ENCODE results near the gene KLF6. TPM values are rescaled to one million over a fixed set of nuclear protein-coding genes. Genes with fewer than 3 reads are reported as not detected.

The KLF6 gene
- total and polyA plus RNA-seq, 9 of the 15 experiments (the other 6 are each of a cell fraction or from before 2014, with no cell fraction given), result 3.2 to 23.9 (median 8.0) TPM

DNA sequence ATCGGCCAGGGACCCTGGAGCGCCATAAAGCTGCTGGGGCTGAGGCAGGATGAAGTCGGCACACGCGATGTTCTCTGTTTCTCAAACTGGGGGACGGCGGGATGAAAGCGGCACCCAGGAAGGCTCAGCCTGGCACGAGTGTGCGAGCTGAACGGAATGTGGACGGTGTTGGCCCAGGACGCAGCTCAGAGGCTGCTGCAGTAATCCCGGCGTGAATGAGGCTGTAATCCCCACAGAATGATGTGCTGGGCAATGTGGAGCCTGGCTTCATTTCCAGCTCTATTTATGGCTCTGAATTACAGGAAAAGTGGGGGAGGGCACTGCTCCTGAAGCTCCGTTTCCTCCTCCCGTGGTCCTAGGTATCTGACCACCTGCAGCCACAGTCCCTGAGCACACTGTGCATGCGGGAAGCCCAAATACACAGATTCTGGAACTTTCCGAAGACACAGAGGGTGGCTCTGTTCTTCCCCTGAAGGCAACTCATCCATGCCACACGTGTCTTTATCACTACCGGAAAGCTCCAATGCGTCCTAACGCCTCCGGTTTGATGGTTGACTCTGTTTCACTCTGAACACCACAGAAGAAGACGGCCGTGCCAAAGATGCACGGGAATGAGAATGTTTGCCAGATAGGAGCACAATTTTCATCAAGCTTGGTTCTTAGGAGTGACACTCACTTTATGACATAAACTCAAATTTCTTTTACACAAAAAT is 37.6 kb downstream of the KLF6 start (continued):
- TF ChIP-seq, protein P1, sequence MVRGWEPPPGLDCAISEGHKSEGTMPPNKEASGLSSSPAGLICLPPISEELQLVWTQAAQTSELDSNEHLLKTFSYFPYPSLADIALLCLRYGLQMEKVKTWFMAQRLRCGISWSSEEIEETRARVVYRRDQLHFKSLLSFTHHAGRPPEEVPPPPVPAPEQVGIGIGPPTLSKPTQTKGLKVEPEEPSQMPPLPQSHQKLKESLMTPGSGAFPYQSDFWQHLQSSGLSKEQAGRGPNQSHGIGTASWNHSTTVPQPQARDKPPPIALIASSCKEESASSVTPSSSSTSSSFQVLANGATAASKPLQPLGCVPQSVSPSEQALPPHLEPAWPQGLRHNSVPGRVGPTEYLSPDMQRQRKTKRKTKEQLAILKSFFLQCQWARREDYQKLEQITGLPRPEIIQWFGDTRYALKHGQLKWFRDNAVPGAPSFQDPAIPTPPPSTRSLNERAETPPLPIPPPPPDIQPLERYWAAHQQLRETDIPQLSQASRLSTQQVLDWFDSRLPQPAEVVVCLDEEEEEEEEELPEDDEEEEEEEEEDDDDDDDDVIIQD (CRISPR knock-in tag; IDR thresholded peaks at IDR 0.05), result no peak
- TF ChIP-seq, protein P2, sequence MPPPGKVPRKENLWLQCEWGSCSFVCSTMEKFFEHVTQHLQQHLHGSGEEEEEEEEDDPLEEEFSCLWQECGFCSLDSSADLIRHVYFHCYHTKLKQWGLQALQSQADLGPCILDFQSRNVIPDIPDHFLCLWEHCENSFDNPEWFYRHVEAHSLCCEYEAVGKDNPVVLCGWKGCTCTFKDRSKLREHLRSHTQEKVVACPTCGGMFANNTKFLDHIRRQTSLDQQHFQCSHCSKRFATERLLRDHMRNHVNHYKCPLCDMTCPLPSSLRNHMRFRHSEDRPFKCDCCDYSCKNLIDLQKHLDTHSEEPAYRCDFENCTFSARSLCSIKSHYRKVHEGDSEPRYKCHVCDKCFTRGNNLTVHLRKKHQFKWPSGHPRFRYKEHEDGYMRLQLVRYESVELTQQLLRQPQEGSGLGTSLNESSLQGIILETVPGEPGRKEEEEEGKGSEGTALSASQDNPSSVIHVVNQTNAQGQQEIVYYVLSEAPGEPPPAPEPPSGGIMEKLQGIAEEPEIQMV (tag; conservative IDR thresholded peaks at IDR 0.05; ENCODE audit: low read depth), result no peak
- TF ChIP-seq ZBED1 (IDR thresholded peaks at IDR 0.05) (no peak), NONO (IDR thresholded peaks at IDR 0.05; ENCODE audit: low read depth in 2 of 2, low read length in 1 of 2) (no peak), POLR3A (IDR thresholded peaks at IDR 0.05; ENCODE audit: borderline replicate concordance, extremely low read depth, insufficient read depth, insufficient read length) (no peak), TAF15 (IDR thresholded peaks at IDR 0.05; ENCODE audit: low read depth, low read length) (no peak), PHTF2 (CRISPR knock-in tag; IDR thresholded peaks at IDR 0.05) (no peak), XRCC4 (IDR thresholded peaks at IDR 0.05; ENCODE audit: extremely low read depth, insufficient read depth, insufficient read length) (no peak), NFE2L1 (tag; IDR thresholded peaks at IDR 0.05; ENCODE audit: borderline replicate concordance, low read depth) (no peak), SMARCE1 (IDR thresholded peaks at IDR 0.05) (no peak), JUND (IDR thresholded peaks at IDR 0.05; ENCODE audit: borderline replicate concordance, low read depth, low read length) (no peak), JUND (tag; IDR thresholded peaks at IDR 0.05; ENCODE audit: borderline replicate concordance, low read depth, low read length) (no peak), KAT8 (IDR thresholded peaks at IDR 0.05; ENCODE audit: low read depth) (no peak), TEAD1 (CRISPR knock-in tag; IDR thresholded peaks at IDR 0.05) (no peak)
- TF ChIP-seq, protein P3, sequence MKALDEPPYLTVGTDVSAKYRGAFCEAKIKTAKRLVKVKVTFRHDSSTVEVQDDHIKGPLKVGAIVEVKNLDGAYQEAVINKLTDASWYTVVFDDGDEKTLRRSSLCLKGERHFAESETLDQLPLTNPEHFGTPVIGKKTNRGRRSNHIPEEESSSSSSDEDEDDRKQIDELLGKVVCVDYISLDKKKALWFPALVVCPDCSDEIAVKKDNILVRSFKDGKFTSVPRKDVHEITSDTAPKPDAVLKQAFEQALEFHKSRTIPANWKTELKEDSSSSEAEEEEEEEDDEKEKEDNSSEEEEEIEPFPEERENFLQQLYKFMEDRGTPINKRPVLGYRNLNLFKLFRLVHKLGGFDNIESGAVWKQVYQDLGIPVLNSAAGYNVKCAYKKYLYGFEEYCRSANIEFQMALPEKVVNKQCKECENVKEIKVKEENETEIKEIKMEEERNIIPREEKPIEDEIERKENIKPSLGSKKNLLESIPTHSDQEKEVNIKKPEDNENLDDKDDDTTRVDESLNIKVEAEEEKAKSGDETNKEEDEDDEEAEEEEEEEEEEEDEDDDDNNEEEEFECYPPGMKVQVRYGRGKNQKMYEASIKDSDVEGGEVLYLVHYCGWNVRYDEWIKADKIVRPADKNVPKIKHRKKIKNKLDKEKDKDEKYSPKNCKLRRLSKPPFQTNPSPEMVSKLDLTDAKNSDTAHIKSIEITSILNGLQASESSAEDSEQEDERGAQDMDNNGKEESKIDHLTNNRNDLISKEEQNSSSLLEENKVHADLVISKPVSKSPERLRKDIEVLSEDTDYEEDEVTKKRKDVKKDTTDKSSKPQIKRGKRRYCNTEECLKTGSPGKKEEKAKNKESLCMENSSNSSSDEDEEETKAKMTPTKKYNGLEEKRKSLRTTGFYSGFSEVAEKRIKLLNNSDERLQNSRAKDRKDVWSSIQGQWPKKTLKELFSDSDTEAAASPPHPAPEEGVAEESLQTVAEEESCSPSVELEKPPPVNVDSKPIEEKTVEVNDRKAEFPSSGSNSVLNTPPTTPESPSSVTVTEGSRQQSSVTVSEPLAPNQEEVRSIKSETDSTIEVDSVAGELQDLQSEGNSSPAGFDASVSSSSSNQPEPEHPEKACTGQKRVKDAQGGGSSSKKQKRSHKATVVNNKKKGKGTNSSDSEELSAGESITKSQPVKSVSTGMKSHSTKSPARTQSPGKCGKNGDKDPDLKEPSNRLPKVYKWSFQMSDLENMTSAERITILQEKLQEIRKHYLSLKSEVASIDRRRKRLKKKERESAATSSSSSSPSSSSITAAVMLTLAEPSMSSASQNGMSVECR (CRISPR knock-in tag; IDR thresholded peaks at IDR 0.05), result no peak
- TF ChIP-seq, protein P4, sequence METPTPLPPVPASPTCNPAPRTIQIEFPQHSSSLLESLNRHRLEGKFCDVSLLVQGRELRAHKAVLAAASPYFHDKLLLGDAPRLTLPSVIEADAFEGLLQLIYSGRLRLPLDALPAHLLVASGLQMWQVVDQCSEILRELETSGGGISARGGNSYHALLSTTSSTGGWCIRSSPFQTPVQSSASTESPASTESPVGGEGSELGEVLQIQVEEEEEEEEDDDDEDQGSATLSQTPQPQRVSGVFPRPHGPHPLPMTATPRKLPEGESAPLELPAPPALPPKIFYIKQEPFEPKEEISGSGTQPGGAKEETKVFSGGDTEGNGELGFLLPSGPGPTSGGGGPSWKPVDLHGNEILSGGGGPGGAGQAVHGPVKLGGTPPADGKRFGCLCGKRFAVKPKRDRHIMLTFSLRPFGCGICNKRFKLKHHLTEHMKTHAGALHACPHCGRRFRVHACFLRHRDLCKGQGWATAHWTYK (CRISPR knock-in tag; IDR thresholded peaks at IDR 0.05), result no peak

All from K562 (cell line).